DOHH2 (cell line): ENCODE measurements around the gene PADI4.

ENCODE experiments used
- CTCF ChIP-seq: fragments of 200-600 bp; sonication (generic); IDR thresholded peaks from one replicate; pipeline ENCODE4 v1.5.1; 2014; ENCODE audit warnings: antibody characterized with exemption, mild to moderate bottlenecking, low read depth, low read length; ENCODE audit not compliant: poor library complexity, severe bottlenecking
- EZH2phosphoT487 ChIP-seq: fragments of 200-600 bp; sonication (generic); IDR thresholded peaks from 2 replicates; pipeline ENCODE4 v1.6.1; 2017; ENCODE audit warnings: borderline replicate concordance, mild to moderate bottlenecking, antibody characterized with exemption, low read length, moderate library complexity, mixed read lengths

GRCh38 chr1:17316704-17317103, 8.7 kb downstream of the PADI4 start:
- TF ChIP-seq CTCF: no peak
- no peak for TF ChIP-seq EZH2phosphoT487
